K562 (cell line): ENCODE data around the gene SYN1. TPM values are rescaled to one million over a fixed set of nuclear protein-coding genes. Genes with fewer than 3 reads are reported as not detected.
A peak's percentile ranks its signal among the peaks of the same experiment; 100 is the strongest.

Source experiments
- CREB1 ChIP-seq, 2 experiments: sonication (generic) in 1 of 2; formaldehyde crosslinking in 1 of 2; IDR thresholded peaks; 2 replicates each; pipeline versions ENCODE4 v1.6.1 to v1.8.0; 2012 to 2022; ENCODE audit warnings: inconsistent platforms in 1 of 2, mild to moderate bottlenecking in 1 of 2, missing genetic modification reagents in 1 of 2, moderate library complexity in 1 of 2
- ESRRA ChIP-seq: fragments of 450-650 bp; IDR thresholded peaks from 2 replicates; pipeline ENCODE4 v1.6.1; 2014; ENCODE audit warnings: low read depth, mild to moderate bottlenecking, moderate library complexity, borderline replicate concordance
- HDGF ChIP-seq: fragments of 450-650 bp; IDR thresholded peaks from 2 replicates; pipeline ENCODE4 v1.6.1; 2016
- HMGN3 ChIP-seq: IDR thresholded peaks from 2 replicates; pipeline ENCODE4 v1.6.1; 2011; ENCODE audit warnings: borderline replicate concordance, low read depth, mild to moderate bottlenecking, mixed read lengths, low read length; ENCODE audit not compliant: insufficient read length; ENCODE audit errors: extremely low read depth
- ILK ChIP-seq: fragments of 450-650 bp; IDR thresholded peaks from 2 replicates; pipeline ENCODE4 v1.6.1; 2016; ENCODE audit warnings: missing genetic modification characterization, low read depth, mild to moderate bottlenecking, missing compliant biosample characterization, moderate library complexity, borderline replicate concordance
- LARP7 ChIP-seq: fragments of 450-650 bp; IDR thresholded peaks from 2 replicates; pipeline ENCODE4 v1.6.1; 2016
- MAFG ChIP-seq: fragments of 450-650 bp; conservative IDR thresholded peaks from 2 replicates; pipeline ENCODE4 v1.6.1; 2016; ENCODE audit warnings: missing genetic modification characterization, missing compliant biosample characterization
- PPARD ChIP-seq: fragments of 250-450 bp; sonication (Bioruptor Pico); IDR thresholded peaks from 2 replicates; pipeline ENCODE4 v1.8.0; 2022; ENCODE audit warnings: inconsistent platforms, mild to moderate bottlenecking, moderate library complexity
- RBM14 ChIP-seq: fragments of 200-400 bp; formaldehyde crosslinking; IDR thresholded peaks from 2 replicates; pipeline ENCODE4 v1.6.1; 2018; ENCODE audit warnings: low read depth, mild to moderate bottlenecking, low read length, moderate library complexity, borderline replicate concordance; ENCODE audit not compliant: insufficient read depth
- STAG1 ChIP-seq: sonication (generic); formaldehyde crosslinking; IDR thresholded peaks from 2 replicates; pipeline ENCODE4 v1.5.0; 2020; ENCODE audit warnings: missing genetic modification reagents, borderline replicate concordance
- TARDBP ChIP-seq: fragments of 450-650 bp; IDR thresholded peaks from 2 replicates; pipeline ENCODE4 v1.6.1; 2016
- ZC3H4 ChIP-seq: sonication (generic); formaldehyde crosslinking; IDR thresholded peaks from 2 replicates; pipeline ENCODE4 v1.9.0; 2021; ENCODE audit warnings: missing genetic modification reagents, borderline replicate concordance
- ZNF23 ChIP-seq: fragments of 250-450 bp; sonication (Bioruptor Pico); IDR thresholded peaks from 2 replicates; pipeline ENCODE4 v1.4.0; 2020; ENCODE audit warnings: mild to moderate bottlenecking
- ZNF75A ChIP-seq: fragments of 450-650 bp; formaldehyde crosslinking; IDR thresholded peaks from 2 replicates; pipeline ENCODE4 v1.4.0; 2020; ENCODE audit warnings: mild to moderate bottlenecking
- ZNF778 ChIP-seq: fragments of 450-650 bp; formaldehyde crosslinking; IDR thresholded peaks from 2 replicates; pipeline ENCODE4 v1.4.0; 2020; ENCODE audit warnings: mild to moderate bottlenecking, moderate library complexity
- polyA plus RNA-seq, 8 experiments: library from polyadenylated mRNA; depleted of rRNA in 4 of 8; stranded (reverse) in 5 of 8; unstranded in 3 of 8; fragments of >200 nt; fragmentation: Nextera tagmentation in 2 of 8; fragmentation: Illumina TruSeq in 1 of 8; extraction: Ambion mirVana in 2 of 8; extraction: Trizol in 1 of 8; gene quantifications; 2 replicates each; pipeline versions ENCODE4 v1.2.1 to v1.2.3, GENCODE V29; 2011 to 2014; ENCODE audit warnings: inconsistent platforms in 1 of 8, missing spikeins in 1 of 8
- total RNA-seq, 7 experiments: library from RNA; depleted of rRNA in 6 of 7; stranded (reverse); fragments of >200 nt in 6 of 7; fragmentation: Illumina TruSeq in 2 of 7; extraction: Trizol in 2 of 7; gene quantifications; 2 replicates each; pipeline versions ENCODE4 v1.2.1 to v1.2.3, GENCODE V29; 2011 to 2021; ENCODE audit warnings: low replicate concordance in 1 of 7
- TF ChIP-seq, protein P1 (sequence below): fragments of 450-650 bp; formaldehyde crosslinking; IDR thresholded peaks from 2 replicates; pipeline ENCODE4 v1.4.0; 2020; ENCODE audit warnings: mild to moderate bottlenecking, mixed read lengths
- TF ChIP-seq, protein P2 (sequence below): fragments of 250-450 bp; sonication (Bioruptor Pico); IDR thresholded peaks from 2 replicates; pipeline ENCODE4 v1.5.0; 2021; ENCODE audit warnings: mild to moderate bottlenecking, moderate library complexity
- TF ChIP-seq, protein P3 (sequence below), 3 experiments: fragments of 200-800 bp in 1 of 3; fragments of 250-450 bp in 1 of 3; fragments of 450-650 bp in 1 of 3; sonication (Bioruptor Pico) in 1 of 3; sonication (Bioruptor generic) in 1 of 3; formaldehyde crosslinking in 1 of 3; IDR thresholded peaks; 2 replicates each; pipeline versions ENCODE4 v1.6.1 to v1.8.0; 2016 to 2022; ENCODE audit warnings: mild to moderate bottlenecking in 2 of 3, missing genetic modification characterization in 2 of 3, missing compliant biosample characterization in 1 of 3, moderate library complexity in 1 of 3

The SYN1 gene
- total and polyA plus RNA-seq, 9 of the 15 experiments (the other 6 are each of a cell fraction or from before 2014, with no cell fraction given): 0.01 to 0.28 (median 0.18) TPM; not detected in 2

DNA sequence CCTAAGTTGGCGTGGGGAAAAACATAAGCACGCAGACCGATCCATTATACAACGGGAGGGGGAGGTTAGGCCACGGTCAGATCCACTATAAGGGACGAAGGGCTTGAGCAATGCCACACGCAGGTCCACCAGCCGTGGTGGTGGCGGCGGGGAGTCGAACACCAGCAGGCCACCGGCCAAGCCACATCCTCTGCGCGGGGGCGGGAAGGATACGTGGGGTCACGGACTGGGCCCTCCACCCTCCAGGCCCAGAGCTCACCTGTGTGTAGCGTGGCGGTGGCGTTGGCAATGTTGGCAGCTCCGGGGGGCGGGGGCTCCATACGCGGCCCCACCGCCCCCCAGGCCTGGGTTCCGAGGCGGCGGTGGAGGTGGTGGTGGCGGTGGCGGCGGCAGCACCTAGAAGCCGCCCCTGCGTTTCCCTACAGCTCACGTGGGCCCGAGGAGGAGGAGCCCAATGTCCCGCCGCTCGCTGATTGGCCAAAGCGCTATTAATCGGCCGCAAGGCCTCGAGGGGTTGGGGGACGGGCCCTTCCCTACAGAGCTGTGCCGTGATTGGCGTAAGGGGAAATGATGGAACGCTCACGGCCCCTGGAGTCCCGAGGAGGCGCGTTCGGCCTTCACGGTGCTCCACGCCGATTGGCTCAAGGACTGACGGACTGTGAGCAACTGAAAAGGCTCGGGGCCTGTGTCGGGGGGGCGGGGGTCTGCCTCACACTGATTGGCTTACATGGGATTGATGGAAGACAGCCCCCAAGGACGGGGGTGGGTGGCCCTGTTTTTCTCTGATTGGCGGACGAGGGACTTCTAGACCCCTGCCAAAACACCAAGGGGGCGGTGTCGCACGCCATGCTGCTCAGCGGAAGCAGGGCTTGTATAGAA, 30.7 kb upstream of the SYN1 start, which contains the start of gene ELK1 (continued):
- no peak; the same call in 1 of the 2 replicates for TF ChIP-seq CREB1 (IDR thresholded peaks at IDR 0.05)
- TF ChIP-seq CREB1 (CRISPR knock-in tag; IDR thresholded peaks at IDR 0.05): peak; percentile 24; the same call in 1 of the 2 replicates
- TF ChIP-seq TARDBP: no peak
- TF ChIP-seq ZNF23 (CRISPR knock-in tag): no peak
- TF ChIP-seq, protein P1, sequence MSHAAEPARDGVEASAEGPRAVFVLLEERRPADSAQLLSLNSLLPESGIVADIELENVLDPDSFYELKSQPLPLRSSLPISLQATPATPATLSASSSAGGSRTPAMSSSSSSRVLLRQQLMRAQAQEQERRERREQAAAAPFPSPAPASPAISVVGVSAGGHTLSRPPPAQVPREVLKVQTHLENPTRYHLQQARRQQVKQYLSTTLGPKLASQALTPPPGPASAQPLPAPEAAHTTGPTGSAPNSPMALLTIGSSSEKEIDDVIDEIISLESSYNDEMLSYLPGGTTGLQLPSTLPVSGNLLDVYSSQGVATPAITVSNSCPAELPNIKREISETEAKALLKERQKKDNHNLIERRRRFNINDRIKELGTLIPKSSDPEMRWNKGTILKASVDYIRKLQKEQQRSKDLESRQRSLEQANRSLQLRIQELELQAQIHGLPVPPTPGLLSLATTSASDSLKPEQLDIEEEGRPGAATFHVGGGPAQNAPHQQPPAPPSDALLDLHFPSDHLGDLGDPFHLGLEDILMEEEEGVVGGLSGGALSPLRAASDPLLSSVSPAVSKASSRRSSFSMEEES (CRISPR knock-in tag): no peak
- TF ChIP-seq, protein P2, sequence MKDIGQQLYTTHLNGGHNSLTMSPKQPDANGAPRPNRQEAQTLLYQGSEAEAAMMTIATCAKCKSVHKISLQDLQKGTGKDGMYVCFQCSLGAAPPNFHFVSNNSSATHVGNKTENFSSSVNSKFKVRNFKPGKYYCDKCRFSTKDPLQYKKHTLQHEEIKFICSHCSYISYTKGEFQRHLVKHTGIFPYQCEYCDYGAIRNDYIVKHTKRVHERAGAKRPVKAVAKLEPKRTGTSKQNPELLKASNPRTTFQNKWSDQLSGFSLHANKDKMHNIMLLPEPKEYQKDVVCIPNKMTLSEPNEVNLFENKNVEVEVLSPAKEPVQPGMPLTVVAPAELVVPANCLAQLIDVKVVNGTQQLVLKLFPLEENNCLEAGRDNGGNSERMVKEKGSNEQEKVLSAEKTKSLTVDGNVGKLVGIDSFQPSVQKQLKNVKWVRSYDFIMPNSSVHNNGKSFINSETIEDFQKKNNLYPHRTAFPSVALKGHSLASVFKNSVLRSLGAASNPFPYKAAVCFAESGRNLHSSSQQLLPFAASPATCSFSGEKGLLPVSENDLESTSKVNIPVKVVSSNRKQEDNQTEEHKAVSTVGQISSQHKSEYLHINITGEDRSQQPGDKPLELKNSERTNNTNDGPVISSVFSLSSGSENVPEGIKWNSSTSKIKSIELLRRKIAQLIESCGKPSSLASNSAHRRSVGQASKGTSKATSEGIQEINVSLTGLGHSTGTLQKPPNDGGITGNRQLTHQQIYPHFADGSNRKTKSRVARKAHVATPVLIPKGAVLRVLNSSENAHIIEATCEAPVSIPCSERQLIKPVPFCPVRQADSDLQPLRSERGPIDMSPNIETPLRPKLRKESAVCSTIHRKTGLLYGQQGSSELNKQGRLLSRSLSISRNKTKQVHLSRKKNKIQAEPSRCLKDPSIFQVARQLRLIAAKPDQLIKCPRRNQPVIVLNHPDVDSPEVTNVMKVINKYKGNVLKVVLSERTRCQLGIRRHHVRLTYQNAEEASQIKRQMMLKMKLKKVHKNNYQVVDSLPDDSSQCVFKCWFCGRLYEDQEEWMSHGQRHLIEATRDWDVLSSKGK (CRISPR knock-in tag): no peak
- no peak for TF ChIP-seq RBM14
- TF ChIP-seq ZNF778 (CRISPR knock-in tag): no peak
- no peak for TF ChIP-seq ZC3H4
- TF ChIP-seq ZNF75A (CRISPR knock-in tag): no peak
- TF ChIP-seq ESRRA: 0 out of 2 replicates have a peak, but pooled peaks have one; percentile 42
- peak; percentile 61 for TF ChIP-seq HMGN3
- TF ChIP-seq MAFG (tag): no peak
- no peak for TF ChIP-seq ILK (tag)
- TF ChIP-seq, protein P3, sequence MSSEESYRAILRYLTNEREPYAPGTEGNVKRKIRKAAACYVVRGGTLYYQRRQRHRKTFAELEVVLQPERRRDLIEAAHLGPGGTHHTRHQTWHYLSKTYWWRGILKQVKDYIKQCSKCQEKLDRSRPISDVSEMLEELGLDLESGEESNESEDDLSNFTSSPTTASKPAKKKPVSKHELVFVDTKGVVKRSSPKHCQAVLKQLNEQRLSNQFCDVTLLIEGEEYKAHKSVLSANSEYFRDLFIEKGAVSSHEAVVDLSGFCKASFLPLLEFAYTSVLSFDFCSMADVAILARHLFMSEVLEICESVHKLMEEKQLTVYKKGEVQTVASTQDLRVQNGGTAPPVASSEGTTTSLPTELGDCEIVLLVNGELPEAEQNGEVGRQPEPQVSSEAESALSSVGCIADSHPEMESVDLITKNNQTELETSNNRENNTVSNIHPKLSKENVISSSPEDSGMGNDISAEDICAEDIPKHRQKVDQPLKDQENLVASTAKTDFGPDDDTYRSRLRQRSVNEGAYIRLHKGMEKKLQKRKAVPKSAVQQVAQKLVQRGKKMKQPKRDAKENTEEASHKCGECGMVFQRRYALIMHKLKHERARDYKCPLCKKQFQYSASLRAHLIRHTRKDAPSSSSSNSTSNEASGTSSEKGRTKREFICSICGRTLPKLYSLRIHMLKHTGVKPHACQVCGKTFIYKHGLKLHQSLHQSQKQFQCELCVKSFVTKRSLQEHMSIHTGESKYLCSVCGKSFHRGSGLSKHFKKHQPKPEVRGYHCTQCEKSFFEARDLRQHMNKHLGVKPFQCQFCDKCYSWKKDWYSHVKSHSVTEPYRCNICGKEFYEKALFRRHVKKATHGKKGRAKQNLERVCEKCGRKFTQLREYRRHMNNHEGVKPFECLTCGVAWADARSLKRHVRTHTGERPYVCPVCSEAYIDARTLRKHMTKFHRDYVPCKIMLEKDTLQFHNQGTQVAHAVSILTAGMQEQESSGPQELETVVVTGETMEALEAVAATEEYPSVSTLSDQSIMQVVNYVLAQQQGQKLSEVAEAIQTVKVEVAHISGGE (CRISPR knock-in tag; IDR thresholded peaks at IDR 0.05): 0 out of 6 replicates have a peak, but pooled peaks of 1 of the 3 experiments have one; percentile 25
- TF ChIP-seq PPARD: no peak
- no peak for TF ChIP-seq STAG1
- TF ChIP-seq HDGF: no peak
- TF ChIP-seq LARP7: no peak
